PC-9 (cell line): ENCODE results near the gene NMNAT3. TPM values are rescaled to one million over a fixed set of nuclear protein-coding genes. Genes with fewer than 3 reads are reported as not detected.

Source experiments
- BruUV-seq: library from RNA; stranded (reverse); fragments of 400-500 nt; replicated peaks from 2 replicates; lab custom pipeline; 2021; lab: Mats Ljungman, UMichigan
- CTCF ChIA-PET: fragments of 300-600 bp; sonication (Branson Sonifier 250); formaldehyde crosslinking; loops from one replicate; lab custom pipeline; 2022; ENCODE audit warnings: antibody characterized with exemption; lab: Charles Lee
- POLR2A ChIA-PET: fragments of 300-600 bp; sonication (Branson Sonifier 250); formaldehyde crosslinking; loops from one replicate; lab custom pipeline; 2022; ENCODE audit warnings: antibody characterized with exemption; ENCODE audit not compliant: unreplicated experiment; lab: Charles Lee
- DNase-seq, 2 experiments: peaks; one replicate each; pipeline versions ENCODE4 v3.0.0 to v3.0.0-alpha.2; 2015 to 2022; ENCODE audit warnings: mixed read lengths in 1 of 2
- H2AFZ ChIP-seq: fragments of 200-600 bp; sonication (generic); 2 replicates; pipeline ENCODE4 v1.8.1; 2017; ENCODE audit warnings: antibody characterized with exemption
- H3F3A ChIP-seq: fragments of 200-600 bp; sonication (generic); 2 replicates; pipeline ENCODE4 v1.8.1; 2017; ENCODE audit warnings: antibody characterized with exemption, mild to moderate bottlenecking, low read depth; ENCODE audit not compliant: insufficient read depth
- H3K27ac ChIP-seq: fragments of 200-600 bp; sonication (generic); 2 replicates; pipeline ENCODE4 v1.6.1; 2016; ENCODE audit warnings: mixed run types
- H3K27me3 ChIP-seq: fragments of 200-600 bp; sonication (generic); 2 replicates; pipeline ENCODE4 v1.6.1; 2016; ENCODE audit warnings: low read depth, mixed run types; ENCODE audit not compliant: insufficient read depth
- H3K36me3 ChIP-seq: fragments of 200-600 bp; sonication (generic); 2 replicates; pipeline ENCODE4 v1.6.1; 2016; ENCODE audit warnings: low read depth, mixed run types
- H3K4me1 ChIP-seq: fragments of 200-600 bp; sonication (generic); replicated peaks from 2 replicates; pipeline ENCODE4 v1.6.1; 2016; ENCODE audit warnings: mixed run types; ENCODE audit not compliant: insufficient read depth
- H3K4me2 ChIP-seq: fragments of 200-600 bp; sonication (generic); 2 replicates; pipeline ENCODE4 v1.6.1; 2017; ENCODE audit warnings: mixed run types
- H3K4me3 ChIP-seq: fragments of 200-600 bp; sonication (generic); 2 replicates; pipeline ENCODE4 v1.6.1; 2016; ENCODE audit warnings: mixed run types
- H3K79me2 ChIP-seq: fragments of 200-600 bp; sonication (generic); 2 replicates; pipeline ENCODE4 v1.6.1; 2017; ENCODE audit warnings: low read depth, mixed run types
- H3K9me2 ChIP-seq: fragments of 200-600 bp; sonication (generic); 2 replicates; pipeline ENCODE4 v1.8.1; 2017; ENCODE audit warnings: mild to moderate bottlenecking; ENCODE audit not compliant: insufficient read depth
- H3K9me3 ChIP-seq: fragments of 200-600 bp; sonication (generic); 2 replicates; pipeline ENCODE4 v1.8.1; 2016; ENCODE audit warnings: low read depth; ENCODE audit not compliant: insufficient read depth
- H4K20me1 ChIP-seq: fragments of 200-600 bp; sonication (generic); 2 replicates; pipeline ENCODE4 v1.8.1; 2017; ENCODE audit not compliant: insufficient read depth
- EZH2 ChIP-seq: fragments of 200-600 bp; sonication (generic); IDR thresholded peaks from 2 replicates; pipeline ENCODE4 v1.8.0; 2017; ENCODE audit warnings: antibody characterized with exemption, low read depth
- intact Hi-C: fragments of 100-400 bp; cut with micrococcal nuclease; formaldehyde crosslinking; loops from one replicate; pipeline ENCODE4 v1.10.0; 2022; ENCODE audit not compliant: unreplicated experiment
- total RNA-seq: library from RNA; stranded (reverse); gene quantifications from 2 replicates; pipeline ENCODE4 v1.2.3, GENCODE V29; 2021
- TF ChIP-seq, protein P1 (sequence below): fragments of 200-600 bp; sonication (generic); conservative IDR thresholded peaks from 2 replicates; pipeline ENCODE4 v1.6.1; 2017; ENCODE audit warnings: mixed run types, antibody characterized with exemption, mild to moderate bottlenecking, moderate library complexity

NMNAT3 gene
- total RNA-seq, 1 experiment from 2014 or later = 1.6 TPM

DNA sequence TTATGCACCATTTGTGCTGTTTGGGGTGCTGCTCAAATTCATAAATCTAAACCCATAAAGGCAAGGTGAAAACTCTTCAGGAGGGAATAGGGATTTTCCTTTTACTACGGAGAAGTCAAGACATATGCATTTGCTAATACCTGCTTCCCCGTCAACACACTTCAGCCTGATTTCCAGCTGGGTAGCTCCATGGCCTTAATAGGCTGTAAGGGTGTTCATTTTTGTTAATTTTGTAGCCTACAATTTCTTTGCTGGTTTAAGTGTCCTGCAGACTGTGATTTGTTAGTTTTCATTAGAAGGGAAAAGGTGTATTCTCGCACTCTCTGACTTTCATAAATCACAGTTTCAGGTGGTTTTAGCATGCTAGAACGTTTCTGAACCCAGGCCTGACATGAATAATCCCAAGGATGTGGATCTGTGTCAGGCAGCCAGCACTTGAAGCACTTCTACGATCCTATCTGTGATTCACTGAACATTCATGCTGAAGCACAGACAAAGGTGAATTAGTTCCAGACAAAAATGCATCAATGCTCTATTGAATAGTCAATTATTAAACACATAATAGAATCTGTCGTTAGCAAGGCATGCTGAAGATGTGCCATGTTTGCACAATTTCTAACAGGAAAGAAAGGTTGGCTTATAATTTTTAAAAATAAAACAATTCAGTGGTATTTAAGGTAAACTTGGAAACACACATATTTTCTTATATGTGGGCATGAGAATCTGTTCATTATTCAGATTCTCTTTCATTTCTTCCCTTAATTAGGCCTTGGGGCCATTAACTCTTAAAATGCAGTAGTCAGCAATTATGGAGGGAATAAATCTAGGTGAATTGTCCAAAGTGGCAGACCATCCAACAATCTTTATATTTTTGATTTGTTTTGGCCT is 17.9 kb upstream of the NMNAT3 start:
- Histone ChIP-seq H3K79me2 (no peaks in the 10 kb centered on the region), H3K27me3 (peaks cover 4% of the 10 kb centered on the region; the same call in 1 of the 2 replicates), H3K4me3 (no peak overlapping the region), H3K27ac (no peak overlapping the region), H3K9me3 (no peaks in the 10 kb centered on the region), H3F3A (no peaks in the 10 kb centered on the region), H4K20me1 (no peaks in the 10 kb centered on the region), H3K4me1 (no peaks in the 10 kb centered on the region), H3K9me2 (no peaks in the 10 kb centered on the region), H3K36me3 (no peaks in the 10 kb centered on the region), H3K4me2 (no peak overlapping the region), H2AFZ (no peak overlapping the region)
- POLR2A ChIA-PET = no interaction called here
- no peak for DNase-seq
- TF ChIP-seq EZH2 = no peak
- TF ChIP-seq, protein P1, sequence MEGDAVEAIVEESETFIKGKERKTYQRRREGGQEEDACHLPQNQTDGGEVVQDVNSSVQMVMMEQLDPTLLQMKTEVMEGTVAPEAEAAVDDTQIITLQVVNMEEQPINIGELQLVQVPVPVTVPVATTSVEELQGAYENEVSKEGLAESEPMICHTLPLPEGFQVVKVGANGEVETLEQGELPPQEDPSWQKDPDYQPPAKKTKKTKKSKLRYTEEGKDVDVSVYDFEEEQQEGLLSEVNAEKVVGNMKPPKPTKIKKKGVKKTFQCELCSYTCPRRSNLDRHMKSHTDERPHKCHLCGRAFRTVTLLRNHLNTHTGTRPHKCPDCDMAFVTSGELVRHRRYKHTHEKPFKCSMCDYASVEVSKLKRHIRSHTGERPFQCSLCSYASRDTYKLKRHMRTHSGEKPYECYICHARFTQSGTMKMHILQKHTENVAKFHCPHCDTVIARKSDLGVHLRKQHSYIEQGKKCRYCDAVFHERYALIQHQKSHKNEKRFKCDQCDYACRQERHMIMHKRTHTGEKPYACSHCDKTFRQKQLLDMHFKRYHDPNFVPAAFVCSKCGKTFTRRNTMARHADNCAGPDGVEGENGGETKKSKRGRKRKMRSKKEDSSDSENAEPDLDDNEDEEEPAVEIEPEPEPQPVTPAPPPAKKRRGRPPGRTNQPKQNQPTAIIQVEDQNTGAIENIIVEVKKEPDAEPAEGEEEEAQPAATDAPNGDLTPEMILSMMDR = no peak
- no TSS peak for BruUV-seq
- intact Hi-C loops = no loop called here
- CTCF ChIA-PET = no interaction called here

- CTCF ChIA-PET = no interaction called here
These were observed 17.2 kb upstream of the NMNAT3 start for GRCh38 chr3:139695007-139695406.

DNA sequence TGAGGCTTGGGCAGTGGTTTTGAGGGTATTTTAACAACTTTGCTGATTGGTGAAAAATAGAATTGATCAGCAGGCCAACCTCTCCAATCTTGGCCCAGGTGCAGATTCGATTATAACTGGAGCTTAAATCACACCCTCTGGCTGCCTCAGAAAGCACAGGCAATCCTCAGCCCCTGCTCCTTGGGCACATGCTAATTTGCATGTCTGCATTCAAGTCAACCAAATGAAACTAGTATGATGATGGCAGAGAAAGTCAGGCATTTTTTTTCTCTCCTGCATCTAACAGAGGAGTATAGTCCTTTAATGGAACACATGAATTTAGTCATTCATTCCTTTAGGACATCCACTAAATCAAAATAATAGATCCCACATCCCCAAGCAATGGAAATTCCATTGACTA is 16.8 kb upstream of the NMNAT3 start:
- H4K20me1 ChIP-seq = no peaks in the 10 kb centered on the region
- BruUV-seq = no TSS peak
- H3K4me2 ChIP-seq = no peak overlapping the region
- ChIA-PET POLR2A (no interaction called here), CTCF (no interaction called here)
- intact Hi-C loops = no loop called here
- no peaks in the 10 kb centered on the region for H3K79me2 ChIP-seq
- no peaks in the 10 kb centered on the region for H3K36me3 ChIP-seq
- no peaks in the 10 kb centered on the region for H3F3A ChIP-seq
- no peak overlapping the region for H2AFZ ChIP-seq
- no peak overlapping the region for H3K4me3 ChIP-seq
- no peak overlapping the region for H3K27ac ChIP-seq
- no peaks in the 10 kb centered on the region for H3K4me1 ChIP-seq
- TF ChIP-seq, protein P1 = no peak
- no peak for DNase-seq
- no peaks in the 10 kb centered on the region for H3K9me2 ChIP-seq
- no peaks in the 10 kb centered on the region for H3K27me3 ChIP-seq
- no peaks in the 10 kb centered on the region for H3K9me3 ChIP-seq

More at GRCh38 chr3:139695007-139695406, 17.2 kb upstream of the NMNAT3 start:
- intact Hi-C loops = no loop called here
- Histone ChIP-seq H3K79me2 (no peaks in the 10 kb centered on the region), H3K4me1 (no peaks in the 10 kb centered on the region), H3K27me3 (no peaks in the 10 kb centered on the region), H2AFZ (no peak overlapping the region), H3K9me3 (no peaks in the 10 kb centered on the region), H4K20me1 (no peaks in the 10 kb centered on the region), H3K9me2 (no peaks in the 10 kb centered on the region), H3F3A (no peaks in the 10 kb centered on the region), H3K36me3 (no peaks in the 10 kb centered on the region), H3K4me2 (no peak overlapping the region), H3K27ac (no peak overlapping the region), H3K4me3 (no peak overlapping the region)
- BruUV-seq = no TSS peak
- DNase-seq = no peak
- TF ChIP-seq EZH2 = no peak
- TF ChIP-seq, protein P1 = no peak
- POLR2A ChIA-PET = no interaction called here
